Activated naive CD4-positive, alpha-beta T cell treated with Interleukin-2 at 50 U/mL for 16 hours (primary cell): ENCODE measurements around the gene PML.
"Not testable (repeated sequence)": the region's sequence is repeated elsewhere in the genome, so short reads cannot be mapped to it uniquely, and the experiment has no call there.

Source experiments
- DNase-seq: peaks from one replicate; pipeline ENCODE4 v3.0.0-alpha.2; 2020

Gene PML

DNA sequence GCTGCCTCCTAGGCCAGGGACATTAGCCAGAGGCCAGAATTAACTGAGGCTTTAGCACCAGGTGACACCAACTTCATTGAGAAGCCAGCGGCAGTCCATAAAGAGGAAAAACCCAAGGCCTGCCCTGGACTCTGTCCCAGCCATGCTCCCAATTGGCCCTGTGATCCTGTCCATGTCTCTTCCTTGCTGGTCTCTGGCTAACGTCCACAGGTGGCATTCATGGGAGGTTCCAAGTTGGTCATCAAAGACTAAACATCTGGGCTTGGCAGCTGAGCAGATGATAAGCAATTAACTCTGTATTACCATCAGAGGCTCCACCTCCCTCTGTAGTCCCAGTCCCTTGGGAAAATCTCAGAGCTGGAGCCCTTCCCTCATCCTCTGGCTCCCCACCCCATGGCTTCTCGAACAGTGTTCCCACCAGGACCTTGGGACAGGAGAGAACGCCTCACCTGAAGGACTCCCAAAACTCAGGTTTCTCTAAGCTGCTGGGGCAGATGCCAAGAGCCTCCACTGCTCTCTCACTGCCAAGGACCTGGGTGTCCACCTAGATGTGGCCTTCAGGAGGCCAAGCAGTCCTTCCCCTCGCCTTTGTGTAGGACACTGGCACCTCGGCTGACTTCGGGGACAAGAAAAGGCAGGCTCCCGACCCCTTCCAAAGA lies 47.4 kb downstream of the PML start:
- DNase-seq, result no peak

DNA sequence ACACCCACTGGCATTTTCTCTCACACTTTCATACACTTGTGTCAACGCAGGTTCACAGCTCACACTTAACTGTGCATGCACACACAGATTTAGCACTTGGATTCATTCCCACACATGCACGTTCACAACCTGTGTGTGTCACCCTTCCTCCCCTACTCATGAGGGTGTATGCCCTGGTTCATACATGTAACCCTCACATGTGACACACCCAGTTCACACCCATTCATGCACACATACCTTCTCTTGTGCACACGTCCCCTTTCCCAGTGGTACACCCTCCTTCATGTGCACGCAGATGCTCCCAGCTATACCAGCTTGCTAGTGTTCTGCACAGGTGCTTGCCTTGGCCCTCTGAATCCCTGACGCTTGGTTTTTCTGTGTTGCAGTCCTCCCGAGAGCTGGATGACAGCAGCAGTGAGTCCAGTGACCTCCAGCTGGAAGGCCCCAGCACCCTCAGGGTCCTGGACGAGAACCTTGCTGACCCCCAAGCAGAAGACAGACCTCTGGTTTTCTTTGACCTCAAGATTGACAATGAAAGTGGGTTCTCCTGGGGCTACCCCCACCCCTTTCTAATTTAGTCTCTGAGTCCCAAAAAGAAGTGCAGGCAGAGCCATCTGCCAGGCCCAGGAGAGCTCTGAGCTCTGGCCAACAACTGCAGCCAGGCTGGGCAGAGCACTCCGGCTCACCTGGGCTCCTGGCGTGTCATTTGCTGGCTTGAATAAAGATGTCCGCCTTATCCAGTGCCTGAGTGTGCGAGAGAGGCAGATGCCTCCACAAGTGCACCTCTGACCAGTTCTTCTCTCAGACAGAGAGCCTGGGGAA lies 48.3 kb downstream of the PML start:
- DNase-seq, result no peak

DNA sequence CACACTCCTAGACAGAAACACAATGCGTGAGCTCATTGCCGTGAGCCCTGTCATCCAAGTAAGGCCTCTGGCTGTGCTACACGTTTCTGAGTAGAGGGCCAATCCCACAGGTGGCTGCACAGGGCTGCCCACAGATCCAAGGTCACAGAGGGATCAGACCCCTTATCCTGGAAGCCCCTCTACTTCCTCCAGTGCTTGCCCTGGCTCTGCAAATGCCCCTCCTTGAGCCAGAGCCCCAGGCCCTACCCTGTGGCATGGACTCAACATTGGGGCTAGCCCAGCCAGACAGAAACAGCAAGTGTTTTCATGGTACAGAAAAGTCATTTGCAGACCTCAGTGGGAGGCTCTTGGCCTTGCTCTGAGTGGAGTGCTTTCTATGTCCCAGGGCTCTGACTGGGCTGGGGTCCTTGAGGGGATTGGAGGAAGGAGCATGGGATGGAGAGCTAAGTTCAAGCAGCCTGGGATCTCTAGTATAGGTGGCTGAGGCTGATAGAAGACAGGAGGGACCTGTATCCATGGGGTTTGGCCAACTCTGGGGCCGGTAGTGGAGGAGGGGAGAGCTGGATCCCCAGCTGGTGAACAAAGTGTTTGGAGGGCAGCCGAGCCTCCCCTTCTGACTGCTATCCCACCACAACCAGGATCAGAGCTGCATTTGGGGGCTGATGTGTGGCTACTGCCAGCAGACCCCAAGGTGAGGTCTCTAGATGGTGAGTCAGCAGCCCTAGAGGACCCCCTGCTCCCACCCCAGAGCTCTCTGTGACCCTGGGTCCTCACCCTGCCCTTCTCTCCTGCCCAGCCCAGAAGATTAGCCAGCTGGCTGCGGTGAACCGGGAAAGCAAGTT lies 49.1 kb downstream of the PML start:
- DNase-seq, result no peak

GRCh38 chr15:74044267-74045110 lies 50.0 kb downstream of the PML start:
- no peak for DNase-seq

DNA sequence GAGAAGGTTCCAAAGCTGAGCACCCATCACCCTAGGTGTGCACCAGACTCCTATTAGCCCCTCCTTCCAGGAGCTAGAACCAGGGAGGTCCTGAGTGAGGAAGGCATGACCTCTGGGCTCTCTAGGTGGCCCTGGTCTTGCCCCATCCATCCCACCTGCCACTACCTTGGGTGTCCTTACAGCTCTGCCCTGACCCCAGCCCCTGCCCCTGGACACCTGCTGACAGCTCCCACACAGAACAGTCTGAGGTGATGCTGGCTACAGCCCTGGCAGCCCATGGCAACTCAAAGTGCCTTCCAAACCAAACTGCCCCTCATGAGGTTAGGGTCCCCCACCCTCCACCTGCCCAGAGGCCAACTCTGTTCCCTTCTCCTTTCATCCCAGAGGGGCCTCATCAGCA lies 50.7 kb downstream of the PML start:
- no peak for DNase-seq

GRCh38 chr15:74045636-74046274 lies 51.2 kb downstream of the PML start:
- DNase-seq, result no peak

GRCh38 chr15:74046275-74046674 lies 51.8 kb downstream of the PML start:
- DNase-seq, result no peak

DNA sequence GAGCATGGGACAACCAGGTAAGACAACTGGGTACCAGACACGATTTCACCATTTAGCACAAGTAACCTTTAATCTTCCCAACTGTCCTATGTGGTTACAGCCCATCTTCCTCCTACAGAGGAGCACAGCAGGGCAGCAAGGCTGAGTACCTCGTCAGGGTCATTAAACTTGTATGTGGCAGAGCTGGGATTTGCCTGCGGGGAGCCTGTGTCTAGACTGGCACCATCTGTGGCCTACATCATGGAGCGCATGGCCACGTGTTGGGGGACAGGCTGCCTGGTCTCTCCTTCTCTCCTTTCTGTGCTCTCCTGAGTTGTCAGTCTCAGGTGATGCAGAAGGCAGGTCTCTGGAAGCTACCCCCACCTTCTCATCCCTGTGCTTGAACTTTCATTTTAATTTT lies 55.6 kb downstream of the PML start:
- DNase-seq, result no peak

- DNase-seq, result no peak
These were observed 56.2 kb downstream of the PML start for GRCh38 chr15:74050556-74051234.

- DNase-seq, result not testable (repeated sequence)
These were observed 58.0 kb downstream of the PML start for GRCh38 chr15:74052271-74053260.

- DNase-seq, result no peak
These were observed 59.0 kb downstream of the PML start for GRCh38 chr15:74053517-74053916.

- DNase-seq, result peak; percentile 68
These were observed 59.5 kb downstream of the PML start for GRCh38 chr15:74053941-74054529.

DNA sequence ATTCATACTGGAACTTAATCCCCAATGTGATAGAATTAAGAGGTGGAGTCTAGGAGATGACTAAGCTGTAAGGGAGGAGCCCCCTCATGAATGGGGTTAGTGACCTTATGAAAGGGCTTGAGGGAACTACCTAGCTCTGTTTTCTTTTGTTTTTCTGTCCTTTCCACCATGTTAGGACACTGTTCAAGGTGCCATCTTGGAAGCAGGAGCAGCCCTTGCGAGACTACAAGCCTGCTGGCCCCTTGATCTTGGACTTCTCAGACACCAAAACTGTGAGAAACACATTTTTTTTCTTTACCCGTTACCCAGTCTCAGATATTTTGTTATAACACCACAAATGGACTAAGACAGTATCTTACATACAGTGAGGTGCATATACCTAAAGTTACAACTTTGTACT lies 61.3 kb downstream of the PML start:
- DNase-seq, result no peak

DNA sequence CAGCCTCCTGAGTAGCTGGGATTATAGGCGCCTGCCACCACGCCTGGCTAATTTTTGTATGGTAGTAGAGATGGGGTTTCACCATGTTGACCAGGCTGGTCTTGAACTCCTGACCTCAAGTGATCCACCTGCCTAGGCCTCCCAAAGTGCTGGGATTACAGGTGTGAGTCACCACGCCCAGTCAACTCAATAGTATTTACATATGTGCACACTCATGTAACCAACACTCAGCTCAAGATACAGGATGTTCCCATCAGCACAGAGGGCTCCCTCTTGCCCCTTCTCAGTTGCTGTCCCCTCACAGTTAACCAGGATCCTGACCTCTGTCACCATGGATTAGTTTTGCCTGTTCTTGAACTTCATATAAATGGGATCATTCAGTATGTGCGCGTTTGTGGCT lies 61.8 kb downstream of the PML start:
- not testable (repeated sequence) for DNase-seq

DNA sequence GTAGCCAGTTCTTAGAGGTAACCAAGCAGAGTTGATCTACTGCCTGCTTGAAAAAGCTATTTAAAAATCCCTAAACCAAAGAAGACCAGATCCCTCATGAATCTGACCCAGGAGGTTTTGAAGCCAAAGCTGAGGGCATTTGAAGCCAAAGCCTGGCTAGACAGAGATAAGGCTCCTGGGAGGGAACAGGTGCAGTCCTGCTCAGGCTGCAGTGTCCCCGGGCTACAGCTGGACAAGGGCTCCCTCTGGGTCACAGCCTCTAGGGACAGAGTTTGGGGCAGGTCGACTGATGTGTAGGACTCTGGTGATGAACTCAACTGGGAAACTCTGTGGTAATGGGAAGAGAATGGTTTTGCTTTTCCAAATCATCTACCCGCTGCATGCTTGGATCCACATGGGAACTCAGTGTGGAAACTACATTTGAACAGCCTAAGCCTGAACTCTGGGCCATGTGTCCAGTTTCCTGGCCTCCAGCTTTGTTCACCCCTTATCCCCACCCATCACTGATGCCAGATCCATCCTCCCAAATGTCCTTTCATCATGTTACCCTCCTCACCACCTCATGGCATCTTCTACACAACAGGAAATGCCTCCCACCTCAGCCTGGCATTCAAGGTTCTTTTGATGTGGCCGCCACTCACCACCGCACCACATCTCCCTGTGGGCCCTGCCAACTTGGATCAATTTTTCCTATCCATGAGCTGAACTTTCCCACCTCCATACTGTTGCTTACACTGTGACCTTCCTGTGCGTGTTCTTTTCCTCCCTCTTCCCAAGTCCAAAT lies 64.7 kb downstream of the PML start:
- DNase-seq, result not testable (repeated sequence)

DNA sequence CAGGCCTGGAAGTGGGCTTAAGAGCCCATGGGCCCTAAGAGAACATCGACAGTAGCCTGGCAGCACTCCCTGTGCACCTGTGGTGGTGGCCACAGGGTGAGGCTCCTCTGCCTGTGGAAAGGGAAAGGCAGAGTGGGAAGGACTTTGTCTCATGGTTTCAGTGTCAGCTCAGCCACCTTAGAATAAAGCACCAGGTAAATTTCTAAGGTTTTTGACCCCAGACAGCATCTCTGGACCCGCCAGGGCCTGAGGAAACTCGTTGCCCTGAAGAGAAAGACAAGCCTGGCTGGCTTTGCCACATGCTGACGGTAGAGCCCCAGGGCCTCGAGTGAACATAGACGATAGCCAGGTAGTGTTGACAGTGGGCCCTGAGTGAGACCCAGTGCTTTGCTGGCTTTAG lies 65.7 kb downstream of the PML start:
- DNase-seq, result no peak

DNA sequence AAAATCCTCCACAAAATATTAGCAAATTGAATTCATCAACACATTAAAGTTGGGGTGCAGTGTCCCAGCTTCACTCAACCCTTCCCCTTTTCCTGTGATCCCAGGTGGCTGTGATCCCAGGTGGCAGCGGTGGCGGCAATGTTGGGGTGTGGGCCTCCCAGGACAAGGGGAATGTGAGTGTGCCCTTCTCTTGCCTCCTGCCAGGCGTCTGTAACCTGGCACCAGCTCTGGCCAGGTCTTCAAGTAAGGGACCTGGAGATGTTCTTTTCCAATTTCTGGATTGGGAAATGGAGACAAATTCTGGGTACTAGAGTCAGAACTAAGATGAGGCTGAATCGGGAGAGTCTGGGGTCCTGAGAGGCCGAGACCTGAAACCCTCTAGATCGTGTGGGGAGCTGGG lies 67.7 kb downstream of the PML start:
- no peak for DNase-seq

DNA sequence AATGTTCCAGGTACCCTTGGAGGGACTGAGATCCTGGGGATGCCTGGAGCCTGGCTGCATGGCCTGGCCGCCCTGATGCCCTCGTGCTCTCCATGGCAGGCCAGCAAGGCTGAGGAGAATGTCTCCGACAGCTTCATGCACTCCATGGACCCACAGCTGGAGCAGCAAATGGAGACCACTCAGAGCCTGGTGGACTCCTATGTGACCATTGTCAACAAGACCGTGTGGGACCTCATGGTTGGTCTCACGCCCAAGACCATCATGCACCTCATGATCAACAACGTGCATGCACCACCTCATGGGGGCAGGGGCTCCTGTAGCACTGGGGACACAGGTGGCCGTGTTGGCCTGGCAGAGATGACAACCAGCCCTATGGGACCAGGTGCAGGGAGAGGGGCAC lies 68.2 kb downstream of the PML start:
- no peak for DNase-seq
